HG03045 (cell line): ENCODE data around the gene GRK3.

ENCODE experiments used
- ATAC-seq: cut with Tn5 transposase; IDR thresholded peaks from one replicate; pipeline ENCODE4 v1.9.1; 2021; ENCODE audit warnings: mild to moderate bottlenecking, moderate library complexity; ENCODE audit not compliant: unreplicated experiment

GRK3 gene

GRCh38 chr22:25722223-25722622 is 157.7 kb downstream of the GRK3 start:
- no peak for ATAC-seq

- ATAC-seq, result no peak
Observed at GRCh38 chr22:25722626-25723025, 158.2 kb downstream of the GRK3 start.

GRCh38 chr22:25726241-25726640 is 161.8 kb downstream of the GRK3 start:
- no peak for ATAC-seq

GRCh38 chr22:25728071-25728470 is 163.6 kb downstream of the GRK3 start:
- no peak for ATAC-seq

DNA sequence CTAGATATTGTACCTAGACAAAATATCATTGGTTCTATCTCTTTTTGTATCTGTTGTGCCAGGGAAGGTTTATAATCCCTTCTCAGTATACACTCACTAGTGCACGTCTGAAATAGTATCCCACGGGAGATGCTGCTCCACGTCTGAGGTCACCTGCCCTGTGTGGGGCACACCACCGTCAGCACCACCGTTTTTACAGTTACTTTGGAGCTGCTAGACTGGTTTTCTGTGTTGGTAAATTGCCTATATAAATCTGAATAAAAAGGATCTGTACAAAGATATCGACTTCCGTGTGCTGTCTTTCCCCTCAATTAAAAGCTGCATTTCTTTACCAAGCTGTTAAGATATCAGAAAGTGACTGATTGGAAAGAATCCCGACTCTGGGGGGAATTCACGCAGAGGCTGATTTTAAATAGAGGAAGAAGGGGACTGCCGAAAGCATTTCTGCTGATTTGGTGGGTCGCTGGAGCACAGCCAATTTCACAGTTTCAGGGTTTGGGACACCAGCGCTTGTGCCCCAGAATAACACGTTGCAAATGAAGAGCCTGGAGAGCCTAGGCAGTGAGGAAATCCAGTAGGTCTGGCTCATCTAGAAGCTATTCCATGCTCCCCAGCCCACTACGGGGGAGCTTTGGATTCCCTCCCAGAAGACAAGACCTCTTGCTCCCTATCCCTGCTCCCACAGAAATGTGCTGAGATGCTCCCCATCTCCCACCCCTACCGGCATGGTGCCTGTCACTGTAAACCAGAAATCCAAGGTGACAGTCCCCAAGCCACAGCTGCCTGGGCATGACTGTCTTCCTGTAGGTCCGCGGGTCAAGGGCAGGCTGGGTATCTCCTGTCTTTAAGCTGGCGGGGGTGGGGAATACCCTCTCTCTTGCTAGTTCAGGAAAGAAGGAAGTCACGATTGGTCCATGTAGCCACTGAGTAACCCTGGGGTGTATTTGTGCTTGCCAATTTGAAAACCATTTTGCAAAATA is 164.8 kb downstream of the GRK3 start:
- ATAC-seq, result no peak

GRCh38 chr22:25735650-25736049 is 171.2 kb downstream of the GRK3 start:
- no peak for ATAC-seq

DNA sequence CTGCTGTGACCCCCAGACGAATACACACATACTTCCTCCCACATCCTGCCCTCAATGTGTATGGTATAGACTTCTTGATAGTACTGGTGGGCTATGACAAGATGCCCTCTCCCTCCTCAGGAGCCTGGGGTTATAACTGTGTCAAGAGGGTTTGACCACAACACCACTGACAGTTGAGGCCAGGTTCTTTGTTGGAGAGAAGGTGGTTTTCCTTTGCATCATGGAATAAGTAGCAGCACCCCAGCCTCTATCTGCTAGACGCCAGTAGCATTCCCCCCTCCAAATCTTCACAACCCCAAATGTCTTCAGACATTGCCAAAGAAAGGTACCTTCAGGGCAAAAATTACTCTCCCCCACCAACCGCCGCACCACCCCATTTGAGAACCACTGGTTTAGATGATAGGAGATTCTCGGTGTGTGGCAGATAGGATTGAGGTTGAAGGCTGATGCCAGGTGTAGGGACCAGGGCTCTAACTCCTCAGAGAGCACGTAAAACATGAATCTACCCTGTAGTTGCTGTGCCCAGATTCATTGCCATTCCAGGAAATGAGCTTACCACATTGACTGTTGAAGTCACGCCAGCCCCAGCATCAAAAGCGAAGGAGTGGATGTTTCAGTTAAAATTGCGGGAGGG is 172.0 kb downstream of the GRK3 start:
- ATAC-seq, result no peak

DNA sequence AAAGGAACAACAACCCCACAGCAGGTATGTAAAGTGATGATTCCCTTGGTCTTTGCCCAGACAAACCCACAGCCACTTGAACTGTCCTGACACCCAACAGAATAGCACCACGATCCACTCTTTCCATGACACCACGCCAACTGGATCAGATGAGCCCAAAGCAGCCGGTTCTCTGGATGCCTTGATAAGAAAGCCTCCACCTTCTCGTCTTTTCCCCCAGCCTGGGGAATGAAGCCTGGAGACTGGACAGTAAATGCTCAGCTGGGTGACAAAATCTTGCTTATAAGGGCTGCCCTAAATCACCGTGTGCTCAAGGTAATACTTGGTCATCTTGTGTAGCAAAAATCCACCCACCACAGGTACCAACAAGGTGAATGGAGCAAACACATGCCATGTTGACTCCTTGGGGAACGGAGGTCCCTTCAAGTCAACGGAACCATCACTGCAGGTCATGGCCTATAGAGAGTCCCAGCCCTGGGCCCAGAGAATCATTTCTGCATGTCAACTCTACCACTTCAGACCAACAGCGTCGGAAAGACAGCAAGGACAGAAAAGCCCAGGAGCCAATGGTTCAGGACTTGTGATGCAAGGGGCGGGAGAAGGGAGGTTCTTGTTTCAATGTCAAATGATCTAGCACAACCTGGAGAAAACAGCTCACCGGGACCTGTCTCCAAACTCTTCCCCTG is 175.3 kb downstream of the GRK3 start:
- no peak for ATAC-seq

GRCh38 chr22:25741692-25742626 is 177.5 kb downstream of the GRK3 start, which contains the start of gene MYO18B:
Gene MYO18B (plus strand): TSS chr22:25742188. CDS start chr22:25761093, 18,905 bp downstream.
- ATAC-seq, result no peak

- ATAC-seq, result no peak
Observed at GRCh38 chr22:25742918-25743708, 178.6 kb downstream of the GRK3 start.

DNA sequence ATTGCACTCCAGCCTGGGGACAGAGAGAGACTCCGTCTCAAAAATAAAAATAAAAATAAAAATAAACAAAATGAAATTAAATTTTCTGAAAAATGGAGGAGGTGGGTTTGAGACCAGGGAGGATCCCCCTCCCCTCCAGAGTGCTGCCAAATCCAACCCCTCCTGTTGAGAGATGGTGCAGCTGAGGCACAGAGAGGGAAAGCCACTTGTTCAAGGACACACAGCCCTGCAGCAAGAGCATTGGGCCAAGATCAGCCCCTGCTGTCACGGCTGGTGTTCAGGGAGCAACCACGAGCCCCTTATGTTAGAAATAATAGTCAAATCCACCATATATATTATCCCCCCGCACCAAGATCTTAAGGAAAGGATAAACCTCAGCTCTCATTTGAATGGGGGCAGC is 180.2 kb downstream of the GRK3 start:
- ATAC-seq, result no peak

GRCh38 chr22:25745341-25746011 is 181.0 kb downstream of the GRK3 start:
- no peak for ATAC-seq

- ATAC-seq, result no peak
Observed at GRCh38 chr22:25746012-25746373, 181.5 kb downstream of the GRK3 start.

DNA sequence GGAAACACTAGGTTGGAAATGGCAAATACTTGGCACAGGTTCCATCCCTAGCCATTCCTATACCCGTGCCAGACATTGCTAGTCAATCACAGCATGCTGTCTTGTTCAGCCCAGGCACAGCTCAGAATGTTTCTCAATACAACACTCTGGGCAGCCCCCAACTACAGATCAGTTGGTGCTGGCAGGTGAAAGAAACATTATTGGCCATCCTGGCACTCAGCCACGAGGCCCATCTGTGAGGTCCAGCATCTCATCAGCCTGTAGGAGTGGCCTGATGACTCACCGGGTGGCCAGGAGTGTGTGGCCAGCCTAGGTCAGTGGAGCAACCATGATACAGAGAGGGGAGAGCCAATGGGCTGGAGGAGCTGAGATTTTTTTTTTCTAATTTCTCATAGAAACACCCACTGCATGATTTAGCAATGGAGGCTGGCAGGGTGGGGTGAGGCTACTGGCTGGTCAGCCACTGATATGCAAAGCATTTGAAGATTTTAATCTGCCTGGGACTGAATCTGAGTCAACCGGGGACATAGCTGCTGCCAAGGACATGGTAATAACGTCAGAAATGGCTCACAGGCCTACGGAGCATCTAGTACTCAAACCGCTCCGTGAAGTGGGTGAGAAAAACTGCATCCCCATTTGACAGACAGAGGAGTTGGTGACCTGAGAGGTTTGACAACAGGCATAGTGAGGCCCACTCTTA is 182.9 kb downstream of the GRK3 start:
- ATAC-seq, result no peak

DNA sequence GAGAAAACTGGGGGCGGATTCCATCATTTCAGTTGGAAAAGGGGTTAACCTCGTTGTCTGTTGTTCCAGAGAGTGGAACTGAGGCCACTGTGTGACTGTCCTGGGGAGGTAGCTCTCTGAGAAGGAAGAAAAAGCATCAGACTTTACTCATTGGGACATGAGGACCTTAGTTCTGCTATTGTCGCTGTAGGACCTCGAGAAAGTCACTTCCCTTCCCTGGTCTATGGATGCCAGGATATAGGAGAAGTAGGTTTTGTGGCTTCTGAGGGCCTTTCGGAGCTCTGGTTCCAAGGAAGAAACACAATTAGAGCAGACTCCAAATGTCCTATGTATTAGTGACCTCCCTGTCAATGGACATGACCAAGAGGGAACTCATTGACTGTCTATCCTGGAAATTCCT is 183.7 kb downstream of the GRK3 start:
- ATAC-seq, result no peak

DNA sequence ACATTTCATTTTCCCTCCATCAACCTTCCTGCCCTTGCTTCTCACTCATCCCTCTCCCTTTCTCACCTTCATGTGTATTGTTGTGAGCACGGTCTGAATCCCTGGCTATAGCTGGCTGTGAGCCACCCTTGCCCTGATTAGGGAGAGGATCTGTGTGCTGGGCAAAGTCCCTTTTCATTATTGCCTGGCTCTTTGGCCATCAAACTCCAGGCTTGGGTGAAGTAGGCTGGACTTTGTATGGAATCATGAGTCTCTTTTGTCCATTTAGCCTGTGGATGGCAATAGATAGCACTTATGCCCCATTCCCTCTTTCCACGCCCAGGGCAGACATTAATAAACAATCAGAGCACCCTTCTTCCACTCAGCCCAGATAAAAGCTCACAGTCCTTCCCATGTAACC is 184.2 kb downstream of the GRK3 start:
- ATAC-seq, result no peak

GRCh38 chr22:25749420-25750169 is 185.1 kb downstream of the GRK3 start:
- ATAC-seq, result peak; percentile 65
